H1 (cell line): ENCODE data around the gene SNAPC2. TPM values are rescaled to one million over a fixed set of nuclear protein-coding genes. Genes with fewer than 3 reads are reported as not detected.

Source experiments
- CTCF ChIA-PET: fragments of 300-600 bp; sonication (Branson Sonifier 250); formaldehyde crosslinking; loops from one replicate; lab custom pipeline; 2021; ENCODE audit not compliant: partially characterized antibody; lab: Charles Lee
- POLR2A ChIA-PET: fragments of 300-600 bp; sonication (Branson Sonifier 250); formaldehyde crosslinking; loops from one replicate; lab custom pipeline; 2021; ENCODE audit warnings: inconsistent platforms; ENCODE audit not compliant: partially characterized antibody; lab: Charles Lee
- DNase-seq, 2 experiments: peaks; one replicate each; pipeline versions ENCODE4 v3.0.0 to v3.0.0-alpha.2; 2010 to 2022; ENCODE audit warnings: low spot score in 2 of 2, low read depth in 1 of 2, mixed read lengths in 1 of 2
- FAIRE-seq: peaks from 2 replicates; lab custom pipeline; 2011; peaks lifted over from hg19 to GRCh38; lab: Jason Lieb, UNC
- H2AFZ ChIP-seq: 2 replicates; pipeline ENCODE4 v1.8.1; 2012; ENCODE audit warnings: low read length, inconsistent platforms
- H2AK5ac ChIP-seq: 2 replicates; pipeline ENCODE4 v1.6.1; 2013; ENCODE audit warnings: low read depth, low read length
- H2BK120ac ChIP-seq: replicated peaks from 2 replicates; pipeline ENCODE3; 2013; ENCODE audit warnings: low read depth, low read length, inconsistent platforms
- H2BK12ac ChIP-seq: 2 replicates; pipeline ENCODE4 v1.6.1; 2013; ENCODE audit warnings: low read depth, low read length
- H2BK15ac ChIP-seq: 2 replicates; pipeline ENCODE4 v1.6.1; 2013; ENCODE audit warnings: low read length
- H2BK20ac ChIP-seq: 2 replicates; pipeline ENCODE4 v1.6.1; 2013; ENCODE audit warnings: low read length
- H2BK5ac ChIP-seq: 2 replicates; pipeline ENCODE4 v1.6.1; 2013; ENCODE audit warnings: low read depth, low read length
- H3K14ac ChIP-seq: 2 replicates; pipeline ENCODE4 v1.6.1; 2013; ENCODE audit warnings: inconsistent platforms; ENCODE audit not compliant: insufficient read length
- H3K18ac ChIP-seq: 2 replicates; pipeline ENCODE4 v1.6.1; 2013; ENCODE audit warnings: low read length; ENCODE audit errors: extremely low read depth
- H3K23ac ChIP-seq: 2 replicates; pipeline ENCODE4 v1.6.1; 2013; ENCODE audit warnings: inconsistent platforms; ENCODE audit not compliant: insufficient read length
- H3K23me2 ChIP-seq: 2 replicates; pipeline ENCODE4 v1.6.1; 2013; ENCODE audit warnings: low read depth, low read length
- H3K27ac ChIP-seq: 2 replicates; pipeline ENCODE4 v1.6.1; 2011; ENCODE audit warnings: low read depth, low read length, inconsistent platforms
- H3K27me3 ChIP-seq, 4 experiments: replicated peaks in 1 of 4; 1 replicate in 1 of 4; 2 replicates in 3 of 4; pipeline versions ENCODE4 v1.6.1 to v1.8.1; 2011 to 2013; ENCODE audit warnings: low read length in 3 of 4, mild to moderate bottlenecking in 3 of 4, inconsistent platforms in 2 of 4, mixed read lengths in 2 of 4, moderate library complexity in 1 of 4; ENCODE audit not compliant: control insufficient read depth in 3 of 4, insufficient read depth in 3 of 4; ENCODE audit errors: extremely low read depth in 1 of 4
- H3K36me3 ChIP-seq, 4 experiments: 2 replicates each; pipeline versions ENCODE4 v1.6.1 to v1.8.1; 2011 to 2013; ENCODE audit warnings: mild to moderate bottlenecking in 4 of 4, low read length in 3 of 4, moderate library complexity in 2 of 4, control low read depth in 1 of 4, inconsistent platforms in 1 of 4; ENCODE audit not compliant: insufficient read depth in 4 of 4, control insufficient read depth in 2 of 4
- H3K4ac ChIP-seq: replicated peaks from 2 replicates; pipeline ENCODE3; 2013; ENCODE audit warnings: low read length, low read depth, mixed read lengths, inconsistent platforms; ENCODE audit not compliant: insufficient read length
- H3K4me1 ChIP-seq, 4 experiments: replicated peaks in 1 of 4; 1 replicate in 1 of 4; 2 replicates in 3 of 4; pipeline versions ENCODE4 v1.6.1 to v1.8.1; 2011 to 2013; ENCODE audit warnings: low read length in 3 of 4, inconsistent platforms in 2 of 4, mixed read lengths in 1 of 4; ENCODE audit not compliant: insufficient read depth in 4 of 4, control insufficient read depth in 3 of 4
- H3K4me2 ChIP-seq, 2 experiments: 2 replicates each; pipeline versions ENCODE4 v1.6.1 to v1.8.1; 2011 to 2013; ENCODE audit warnings: low read depth in 2 of 2, low read length in 2 of 2, control low read depth in 1 of 2, inconsistent platforms in 1 of 2, mild to moderate bottlenecking in 1 of 2; ENCODE audit not compliant: insufficient read depth in 1 of 2
- H3K4me3 ChIP-seq, 4 experiments: fragments of 200-600, 300-600 bp in 1 of 4; sonication (generic), shearing (Covaris generic), sonication (Bioruptor Twin) in 1 of 4; 2 replicates each; pipeline versions ENCODE4 v1.5.1 to v1.8.1; 2011 to 2016; ENCODE audit warnings: low read length in 4 of 4, low read depth in 3 of 4, control low read depth in 2 of 4, inconsistent platforms in 2 of 4, mild to moderate bottlenecking in 2 of 4, mixed read lengths in 1 of 4, moderate library complexity in 1 of 4; ENCODE audit not compliant: insufficient read depth in 2 of 4; ENCODE audit errors: extremely low read depth in 1 of 4
- H3K56ac ChIP-seq: replicated peaks from 2 replicates; pipeline ENCODE3; 2013; ENCODE audit warnings: low read depth, mild to moderate bottlenecking, mixed read lengths, low read length, inconsistent platforms; ENCODE audit not compliant: insufficient read length
- H3K79me1 ChIP-seq: 2 replicates; pipeline ENCODE4 v1.6.1; 2013; ENCODE audit warnings: low read depth, low read length, control low read depth
- H3K79me2 ChIP-seq, 2 experiments: 2 replicates each; pipeline versions ENCODE4 v1.6.1 to v1.8.1; 2012 to 2013; ENCODE audit warnings: low read length in 2 of 2, mild to moderate bottlenecking in 2 of 2, inconsistent platforms in 1 of 2; ENCODE audit not compliant: insufficient read depth in 2 of 2, control insufficient read depth in 1 of 2
- H3K9ac ChIP-seq, 4 experiments: replicated peaks in 1 of 4; 1 replicate in 1 of 4; 2 replicates in 3 of 4; pipeline versions ENCODE4 v1.6.1 to v1.8.1; 2011 to 2013; ENCODE audit warnings: low read depth in 3 of 4, low read length in 3 of 4, control low read depth in 2 of 4, mild to moderate bottlenecking in 2 of 4, moderate library complexity in 2 of 4, inconsistent platforms in 1 of 4; ENCODE audit errors: extremely low read depth in 1 of 4
- H3K9me3 ChIP-seq, 2 experiments: 2 replicates each; pipeline versions ENCODE4 v1.6.1 to v1.8.1; 2012 to 2013; ENCODE audit warnings: mild to moderate bottlenecking in 2 of 2, moderate library complexity in 2 of 2, control low read depth in 1 of 2, inconsistent platforms in 1 of 2, low read depth in 1 of 2, low read length in 1 of 2, mixed read lengths in 1 of 2; ENCODE audit not compliant: insufficient read depth in 2 of 2
- H4K20me1 ChIP-seq, 2 experiments: replicated peaks in 1 of 2; 2 replicates each; pipeline versions ENCODE3 to v1.8.1; 2011 to 2013; ENCODE audit warnings: inconsistent platforms in 2 of 2, low read length in 2 of 2, mild to moderate bottlenecking in 1 of 2; ENCODE audit not compliant: insufficient read depth in 2 of 2, control insufficient read depth in 1 of 2
- H4K5ac ChIP-seq: 2 replicates; pipeline ENCODE4 v1.6.1; 2013; ENCODE audit warnings: low read length, low read depth, mixed read lengths, inconsistent platforms; ENCODE audit not compliant: insufficient read length
- H4K8ac ChIP-seq: 2 replicates; pipeline ENCODE4 v1.8.0; 2013; ENCODE audit warnings: mild to moderate bottlenecking, moderate library complexity, low read length, inconsistent platforms; ENCODE audit not compliant: insufficient read depth; ENCODE audit errors: extremely low read depth
- H4K91ac ChIP-seq: replicated peaks from 2 replicates; pipeline ENCODE3; 2013; ENCODE audit warnings: low read length, mixed read lengths, inconsistent platforms; ENCODE audit not compliant: insufficient read length
- CREB1 ChIP-seq: IDR thresholded peaks from 2 replicates; pipeline ENCODE4 v1.6.1; 2012; ENCODE audit warnings: inconsistent platforms
- RXRA ChIP-seq: IDR thresholded peaks from 2 replicates; pipeline ENCODE4 v1.6.1; 2011; ENCODE audit warnings: low read depth, mild to moderate bottlenecking, low read length, moderate library complexity; ENCODE audit not compliant: insufficient read depth
- SP1 ChIP-seq: IDR thresholded peaks from 2 replicates; pipeline ENCODE4 v1.6.1; 2011; ENCODE audit warnings: low read depth, low read length
- WGBS, 2 experiments: shearing (Covaris generic) in 1 of 2; methylation state at CpG; one replicate each; pipeline versions ENCODE4 v1.1.6 to v1.1.7; 2013 to 2015; ENCODE audit warnings: low lambda C conversion rate in 2 of 2, mixed read lengths in 2 of 2, inconsistent platforms in 1 of 2, low coverage in 1 of 2, missing lambda C conversion rate in 1 of 2; ENCODE audit not compliant: insufficient replicate concordance in 2 of 2, insufficient coverage in 1 of 2, insufficient read length in 1 of 2; ENCODE audit errors: extremely low coverage in 1 of 2, missing lambda C conversion rate in 1 of 2; 5-methylcytosine and 5-hydroxymethylcytosine counted together
- long read RNA-seq, 2 experiments: library from RNA in 1 of 2; library from capped mRNA in 1 of 2; stranded (forward); transcript quantifications; one replicate each; pipeline ENCODE4 v2.0.0, GENCODE V29; 2021; ENCODE audit warnings: inconsistent platforms in 1 of 2
- polyA minus RNA-seq, 3 experiments: library from RNA; depleted of rRNA, polyadenylated mRNA; stranded (reverse); fragments of >200 nt; gene quantifications; 1 replicate in 2 of 3; 2 replicates in 1 of 3; pipeline ENCODE4 v1.2.3, GENCODE V29; 2011
- polyA plus RNA-seq, 7 experiments: library from polyadenylated mRNA; depleted of rRNA in 3 of 7; stranded (reverse) in 5 of 7; unstranded in 2 of 7; fragments of >200 nt in 5 of 7; fragments of 200-250 nt in 2 of 7; gene quantifications; 1 replicate in 5 of 7; 2 replicates in 1 of 7; 4 replicates in 1 of 7; pipeline versions ENCODE4 v1.2.1 to v1.2.3, GENCODE V29; 2011 to 2013; ENCODE audit warnings: missing spikeins in 2 of 7, mixed read lengths in 2 of 7
- total RNA-seq: library from RNA; stranded (reverse); fragmentation: NEBNext Ultra II Directional; extraction: Animal tissue kit (Norgen Biotek cat#: 25700); gene quantifications from 2 replicates; pipeline ENCODE4 v1.2.1, GENCODE V29; 2021
- TF ChIP-seq, protein P1 (sequence below): IDR thresholded peaks from 2 replicates; pipeline ENCODE4 v1.6.1; 2012; ENCODE audit warnings: inconsistent platforms

The SNAPC2 gene, protein sequence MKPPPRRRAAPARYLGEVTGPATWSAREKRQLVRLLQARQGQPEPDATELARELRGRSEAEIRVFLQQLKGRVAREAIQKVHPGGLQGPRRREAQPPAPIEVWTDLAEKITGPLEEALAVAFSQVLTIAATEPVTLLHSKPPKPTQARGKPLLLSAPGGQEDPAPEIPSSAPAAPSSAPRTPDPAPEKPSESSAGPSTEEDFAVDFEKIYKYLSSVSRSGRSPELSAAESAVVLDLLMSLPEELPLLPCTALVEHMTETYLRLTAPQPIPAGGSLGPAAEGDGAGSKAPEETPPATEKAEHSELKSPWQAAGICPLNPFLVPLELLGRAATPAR
- total RNA-seq (20.3 and 22.9 TPM in 2 replicates), polyA plus RNA-seq (2011; rRNA removed) (18.2 and 29.0 TPM in 2 replicates), polyA minus RNA-seq (2011; rRNA and poly(A)+ RNA removed) (5.7 and 6.0 TPM in 2 replicates)
- polyA plus RNA-seq (2011; cell fraction: cytosol; rRNA removed), result 16.9 TPM
- polyA plus RNA-seq (2011; cell fraction: nucleus; rRNA removed), result 29.6 TPM
- polyA plus RNA-seq (2012, experiment 1 of 2), result 20.8 to 23.5 TPM (median 21.4 TPM) in 4 replicates
- 25.4 TPM for polyA plus RNA-seq (2012, experiment 2 of 2)
- polyA plus RNA-seq (2013, experiment 1 of 2), result 27.7 TPM
- 29.0 TPM for polyA plus RNA-seq (2013, experiment 2 of 2)
- polyA minus RNA-seq (2011; cell fraction: cytosol; rRNA and poly(A)+ RNA removed), result 13.8 TPM
- polyA minus RNA-seq (2011; cell fraction: nucleus; rRNA and poly(A)+ RNA removed), result 9.5 TPM
- long read RNA-seq, experiment 1, transcript SNAPC2-201 (5 exons, 1,542 nt), result major isoform, 11 of 30 reads
- long read RNA-seq, experiment 1, partial matches to known transcripts, result 16 of 30 reads
- long read RNA-seq, experiment 1, other reads (novel, unspliced or antisense), result 1 of 30 reads
- long read RNA-seq, experiment 2, partial matches to known transcripts, result 0 of 1 reads
- long read RNA-seq, experiment 2, other reads (novel, unspliced or antisense), result 0 of 1 reads

DNA sequence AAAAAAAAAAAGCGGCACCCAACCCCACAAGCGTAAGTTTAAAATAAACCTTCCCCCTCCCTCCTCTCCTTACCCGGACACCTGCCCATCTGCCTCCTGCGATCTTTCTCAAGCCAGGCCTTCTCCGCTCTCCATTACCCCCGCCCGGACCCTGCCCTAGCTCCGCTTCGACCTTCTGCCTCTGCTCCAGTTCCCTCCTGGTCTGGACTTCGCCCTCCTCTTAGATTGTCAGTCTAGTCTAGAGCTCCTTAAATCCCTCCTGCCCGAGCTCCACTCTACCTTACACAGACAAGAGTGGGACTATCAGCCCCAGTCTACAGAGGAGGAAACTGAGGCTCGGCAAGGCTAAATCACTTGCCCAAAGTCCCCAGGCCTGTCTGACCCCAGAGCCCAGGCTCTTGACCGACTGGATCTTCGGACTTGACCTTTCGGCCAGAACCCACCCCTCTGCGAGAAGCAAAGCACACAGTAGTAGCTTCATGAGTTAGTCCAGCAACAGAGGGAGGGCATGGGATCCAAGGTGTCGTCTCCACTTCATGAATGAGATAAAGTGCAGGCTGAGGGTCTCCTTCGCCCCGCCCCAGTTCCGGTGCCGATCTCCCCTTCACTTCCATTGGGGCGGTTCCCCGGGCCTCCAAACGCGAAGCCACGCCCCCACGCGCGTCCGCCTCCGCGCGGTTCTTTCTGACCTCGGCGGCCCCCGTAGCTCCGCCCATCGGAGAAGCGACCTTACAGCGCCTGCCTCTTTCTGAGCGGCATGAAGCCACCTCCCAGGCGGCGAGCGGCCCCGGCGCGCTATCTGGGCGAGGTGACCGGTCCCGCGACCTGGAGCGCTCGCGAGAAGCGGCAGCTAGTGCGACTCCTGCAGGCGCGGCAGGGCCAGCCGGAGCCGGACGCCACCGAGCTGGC, at the start of gene SNAPC2:
Gene SNAPC2, plus strand, starts transcription at position 729 of the 909 bp plus-strand sequence. Its CDS starts 29 bp downstream, at position 758.
- H2BK5ac ChIP-seq, result 0 out of 2 replicates have a peak within 1 kb of the TSS, but pooled peaks have one; percentile 20
- peak within 1 kb of the TSS; percentile 53 to 86 (median 60) for H3K4me3 ChIP-seq
- H3K9ac ChIP-seq, result peak within 1 kb of the TSS; percentile 5 to 56 (median 42); a peak in 5 of 7 replicates
- H2BK20ac ChIP-seq, result no peak within 1 kb of the TSS
- H3K18ac ChIP-seq, result peak within 1 kb of the TSS; percentile 71
- no peaks in the 10 kb centered on the region for H3K79me1 ChIP-seq
- H4K20me1 ChIP-seq, result peaks cover 7 to 13% of the 10 kb centered on the region in 2 experiments
- no peak within 1 kb of the TSS for H2BK120ac ChIP-seq
- 0 out of 2 replicates have a peak within 1 kb of the TSS, but pooled peaks have one; percentile 37 for H2AFZ ChIP-seq
- no peak within 1 kb of the TSS for H3K4ac ChIP-seq
- no peaks in the 10 kb centered on the region for H3K79me2 ChIP-seq
- FAIRE-seq (no peak), DNase-seq (peak; percentile 80 to 99)
- no peak within 1 kb of the TSS for H2BK15ac ChIP-seq
- 10% methylated on average over 53 of the region's 62 CpGs; no CpG with 5 or more reads in 1 of the 2 experiments for WGBS, 2 experiments
- H3K4me2 ChIP-seq, result peak within 1 kb of the TSS; percentile 72 to 84
- peak within 1 kb of the TSS; percentile 32; the same call in 1 of the 2 replicates for H4K8ac ChIP-seq
- no peak within 1 kb of the TSS for H4K91ac ChIP-seq
- H3K14ac ChIP-seq, result no peak within 1 kb of the TSS
- H3K9me3 ChIP-seq, result no peaks in the 10 kb centered on the region
- peaks cover 0 to 23% (median 13%) of the 10 kb centered on the region in 4 experiments; a peak in 5 of 7 replicates for H3K4me1 ChIP-seq
- 0 out of 2 replicates have a peak within 1 kb of the TSS, but pooled peaks have one; percentile 13 for H2AK5ac ChIP-seq
- 0 out of 2 replicates have a peak within 1 kb of the TSS, but pooled peaks have one; percentile 43 for H2BK12ac ChIP-seq
- H3K27me3 ChIP-seq, result peaks cover 17 to 40% (median 35%) of the 10 kb centered on the region in 4 experiments; a peak in 6 of 7 replicates
- H3K23ac ChIP-seq, result no peak within 1 kb of the TSS
- H3K56ac ChIP-seq, result no peak within 1 kb of the TSS
- H3K36me3 ChIP-seq, result no peaks in the 10 kb centered on the region
- H3K27ac ChIP-seq, result no peak within 1 kb of the TSS
- peak within 1 kb of the TSS; percentile 67 for H4K5ac ChIP-seq
- CTCF ChIA-PET, result interaction anchor here (0.6 to 9.0 kb wide), 11 partner anchors 8 to 128 kb away, joined by 3 to 112 read pairs (median 4); no protein-coding TSS in a partner anchor
- POLR2A ChIA-PET, result interaction anchor here (1.7 to 10.6 kb wide), 8 partner anchors 9 to 62 kb away, joined by 5 to 106 read pairs (median 10); partner anchors contain the start of genes MAP2K7 and TIMM44
- H3K23me2 ChIP-seq, result peaks cover 21% of the 10 kb centered on the region
- no peak for TF ChIP-seq RXRA
- TF ChIP-seq, protein P1, sequence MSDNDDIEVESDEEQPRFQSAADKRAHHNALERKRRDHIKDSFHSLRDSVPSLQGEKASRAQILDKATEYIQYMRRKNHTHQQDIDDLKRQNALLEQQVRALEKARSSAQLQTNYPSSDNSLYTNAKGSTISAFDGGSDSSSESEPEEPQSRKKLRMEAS, result peak; percentile 40
- TF ChIP-seq CREB1, result peak; percentile 60; the same call in 1 of the 2 replicates
- TF ChIP-seq SP1, result peak; percentile 70; the same call in 1 of the 2 replicates
